H1 (cell line): ENCODE results near the gene ATP4A. TPM values are rescaled to one million over a fixed set of nuclear protein-coding genes. Genes with fewer than 3 reads are reported as not detected.
A peak's percentile ranks its signal among the peaks of the same experiment; 100 is the strongest.

ENCODE experiments used
- CTCF ChIA-PET: fragments of 300-600 bp; sonication (Branson Sonifier 250); formaldehyde crosslinking; loops from one replicate; lab custom pipeline; 2021; ENCODE audit not compliant: partially characterized antibody; lab: Charles Lee
- POLR2A ChIA-PET: fragments of 300-600 bp; sonication (Branson Sonifier 250); formaldehyde crosslinking; loops from one replicate; lab custom pipeline; 2021; ENCODE audit warnings: inconsistent platforms; ENCODE audit not compliant: partially characterized antibody; lab: Charles Lee
- DNase-seq, 2 experiments: peaks; one replicate each; pipeline versions ENCODE4 v3.0.0 to v3.0.0-alpha.2; 2010 to 2022; ENCODE audit warnings: low spot score in 2 of 2, low read depth in 1 of 2, mixed read lengths in 1 of 2
- FAIRE-seq: peaks from 2 replicates; lab custom pipeline; 2011; peaks lifted over from hg19 to GRCh38; lab: Jason Lieb, UNC
- H2AFZ ChIP-seq: 2 replicates; pipeline ENCODE4 v1.8.1; 2012; ENCODE audit warnings: low read length, inconsistent platforms
- H2AK5ac ChIP-seq: 2 replicates; pipeline ENCODE4 v1.6.1; 2013; ENCODE audit warnings: low read depth, low read length
- H2BK120ac ChIP-seq: replicated peaks from 2 replicates; pipeline ENCODE3; 2013; ENCODE audit warnings: low read depth, low read length, inconsistent platforms
- H2BK12ac ChIP-seq: 2 replicates; pipeline ENCODE4 v1.6.1; 2013; ENCODE audit warnings: low read depth, low read length
- H2BK15ac ChIP-seq: 2 replicates; pipeline ENCODE4 v1.6.1; 2013; ENCODE audit warnings: low read length
- H2BK20ac ChIP-seq: 2 replicates; pipeline ENCODE4 v1.6.1; 2013; ENCODE audit warnings: low read length
- H2BK5ac ChIP-seq: 2 replicates; pipeline ENCODE4 v1.6.1; 2013; ENCODE audit warnings: low read depth, low read length
- H3K14ac ChIP-seq: 2 replicates; pipeline ENCODE4 v1.6.1; 2013; ENCODE audit warnings: inconsistent platforms; ENCODE audit not compliant: insufficient read length
- H3K18ac ChIP-seq: 2 replicates; pipeline ENCODE4 v1.6.1; 2013; ENCODE audit warnings: low read length; ENCODE audit errors: extremely low read depth
- H3K23ac ChIP-seq: 2 replicates; pipeline ENCODE4 v1.6.1; 2013; ENCODE audit warnings: inconsistent platforms; ENCODE audit not compliant: insufficient read length
- H3K23me2 ChIP-seq: 2 replicates; pipeline ENCODE4 v1.6.1; 2013; ENCODE audit warnings: low read depth, low read length
- H3K27ac ChIP-seq: 2 replicates; pipeline ENCODE4 v1.6.1; 2011; ENCODE audit warnings: low read depth, low read length, inconsistent platforms
- H3K27me3 ChIP-seq, 4 experiments: replicated peaks in 1 of 4; 1 replicate in 1 of 4; 2 replicates in 3 of 4; pipeline versions ENCODE4 v1.6.1 to v1.8.1; 2011 to 2013; ENCODE audit warnings: low read length in 3 of 4, mild to moderate bottlenecking in 3 of 4, inconsistent platforms in 2 of 4, mixed read lengths in 2 of 4, moderate library complexity in 1 of 4; ENCODE audit not compliant: control insufficient read depth in 3 of 4, insufficient read depth in 3 of 4; ENCODE audit errors: extremely low read depth in 1 of 4
- H3K36me3 ChIP-seq, 4 experiments: 2 replicates each; pipeline versions ENCODE4 v1.6.1 to v1.8.1; 2011 to 2013; ENCODE audit warnings: mild to moderate bottlenecking in 4 of 4, low read length in 3 of 4, moderate library complexity in 2 of 4, control low read depth in 1 of 4, inconsistent platforms in 1 of 4; ENCODE audit not compliant: insufficient read depth in 4 of 4, control insufficient read depth in 2 of 4
- H3K4ac ChIP-seq: replicated peaks from 2 replicates; pipeline ENCODE3; 2013; ENCODE audit warnings: low read length, low read depth, mixed read lengths, inconsistent platforms; ENCODE audit not compliant: insufficient read length
- H3K4me1 ChIP-seq, 4 experiments: replicated peaks in 1 of 4; 1 replicate in 1 of 4; 2 replicates in 3 of 4; pipeline versions ENCODE4 v1.6.1 to v1.8.1; 2011 to 2013; ENCODE audit warnings: low read length in 3 of 4, inconsistent platforms in 2 of 4, mixed read lengths in 1 of 4; ENCODE audit not compliant: insufficient read depth in 4 of 4, control insufficient read depth in 3 of 4
- H3K4me2 ChIP-seq, 2 experiments: 2 replicates each; pipeline versions ENCODE4 v1.6.1 to v1.8.1; 2011 to 2013; ENCODE audit warnings: low read depth in 2 of 2, low read length in 2 of 2, control low read depth in 1 of 2, inconsistent platforms in 1 of 2, mild to moderate bottlenecking in 1 of 2; ENCODE audit not compliant: insufficient read depth in 1 of 2
- H3K4me3 ChIP-seq, 4 experiments: fragments of 200-600, 300-600 bp in 1 of 4; sonication (generic), shearing (Covaris generic), sonication (Bioruptor Twin) in 1 of 4; 2 replicates each; pipeline versions ENCODE4 v1.5.1 to v1.8.1; 2011 to 2016; ENCODE audit warnings: low read length in 4 of 4, low read depth in 3 of 4, control low read depth in 2 of 4, inconsistent platforms in 2 of 4, mild to moderate bottlenecking in 2 of 4, mixed read lengths in 1 of 4, moderate library complexity in 1 of 4; ENCODE audit not compliant: insufficient read depth in 2 of 4; ENCODE audit errors: extremely low read depth in 1 of 4
- H3K56ac ChIP-seq: replicated peaks from 2 replicates; pipeline ENCODE3; 2013; ENCODE audit warnings: low read depth, mild to moderate bottlenecking, mixed read lengths, low read length, inconsistent platforms; ENCODE audit not compliant: insufficient read length
- H3K79me1 ChIP-seq: 2 replicates; pipeline ENCODE4 v1.6.1; 2013; ENCODE audit warnings: low read depth, low read length, control low read depth
- H3K79me2 ChIP-seq, 2 experiments: 2 replicates each; pipeline versions ENCODE4 v1.6.1 to v1.8.1; 2012 to 2013; ENCODE audit warnings: low read length in 2 of 2, mild to moderate bottlenecking in 2 of 2, inconsistent platforms in 1 of 2; ENCODE audit not compliant: insufficient read depth in 2 of 2, control insufficient read depth in 1 of 2
- H3K9ac ChIP-seq, 4 experiments: replicated peaks in 1 of 4; 1 replicate in 1 of 4; 2 replicates in 3 of 4; pipeline versions ENCODE4 v1.6.1 to v1.8.1; 2011 to 2013; ENCODE audit warnings: low read depth in 3 of 4, low read length in 3 of 4, control low read depth in 2 of 4, mild to moderate bottlenecking in 2 of 4, moderate library complexity in 2 of 4, inconsistent platforms in 1 of 4; ENCODE audit errors: extremely low read depth in 1 of 4
- H3K9me3 ChIP-seq, 2 experiments: 2 replicates each; pipeline versions ENCODE4 v1.6.1 to v1.8.1; 2012 to 2013; ENCODE audit warnings: mild to moderate bottlenecking in 2 of 2, moderate library complexity in 2 of 2, control low read depth in 1 of 2, inconsistent platforms in 1 of 2, low read depth in 1 of 2, low read length in 1 of 2, mixed read lengths in 1 of 2; ENCODE audit not compliant: insufficient read depth in 2 of 2
- H4K20me1 ChIP-seq, 2 experiments: replicated peaks in 1 of 2; 2 replicates each; pipeline versions ENCODE3 to v1.8.1; 2011 to 2013; ENCODE audit warnings: inconsistent platforms in 2 of 2, low read length in 2 of 2, mild to moderate bottlenecking in 1 of 2; ENCODE audit not compliant: insufficient read depth in 2 of 2, control insufficient read depth in 1 of 2
- H4K5ac ChIP-seq: 2 replicates; pipeline ENCODE4 v1.6.1; 2013; ENCODE audit warnings: low read length, low read depth, mixed read lengths, inconsistent platforms; ENCODE audit not compliant: insufficient read length
- H4K8ac ChIP-seq: 2 replicates; pipeline ENCODE4 v1.8.0; 2013; ENCODE audit warnings: mild to moderate bottlenecking, moderate library complexity, low read length, inconsistent platforms; ENCODE audit not compliant: insufficient read depth; ENCODE audit errors: extremely low read depth
- H4K91ac ChIP-seq: replicated peaks from 2 replicates; pipeline ENCODE3; 2013; ENCODE audit warnings: low read length, mixed read lengths, inconsistent platforms; ENCODE audit not compliant: insufficient read length
- CBX8 ChIP-seq: fragments of 300-800, 300-1000 bp; sonication (generic); IDR thresholded peaks from 2 replicates; pipeline ENCODE4 v1.7.1; 2016; ENCODE audit warnings: low read depth, low read length, borderline replicate concordance
- EGR1 ChIP-seq: IDR thresholded peaks from 2 replicates; pipeline ENCODE4 v1.6.1; 2011; ENCODE audit warnings: low read depth, low read length, borderline replicate concordance
- EZH2 ChIP-seq: fragments of 200-600 bp; sonication (generic); IDR thresholded peaks from 2 replicates; pipeline ENCODE4 v1.7.1; 2012; ENCODE audit warnings: low read depth, mild to moderate bottlenecking, moderate library complexity, low read length, inconsistent platforms; ENCODE audit not compliant: severe bottlenecking
- HDAC6 ChIP-seq: IDR thresholded peaks from one replicate; pipeline ENCODE4 v1.7.1; 2012; ENCODE audit warnings: low read depth, mild to moderate bottlenecking, inconsistent platforms, low read length, moderate library complexity
- TAF1 ChIP-seq: IDR thresholded peaks from 2 replicates; pipeline ENCODE4 v1.6.1; 2011; ENCODE audit warnings: mild to moderate bottlenecking, low read depth, low read length
- WGBS, 2 experiments: shearing (Covaris generic) in 1 of 2; methylation state at CpG; one replicate each; pipeline versions ENCODE4 v1.1.6 to v1.1.7; 2013 to 2015; ENCODE audit warnings: low lambda C conversion rate in 2 of 2, mixed read lengths in 2 of 2, inconsistent platforms in 1 of 2, low coverage in 1 of 2, missing lambda C conversion rate in 1 of 2; ENCODE audit not compliant: insufficient replicate concordance in 2 of 2, insufficient coverage in 1 of 2, insufficient read length in 1 of 2; ENCODE audit errors: extremely low coverage in 1 of 2, missing lambda C conversion rate in 1 of 2; 5-methylcytosine and 5-hydroxymethylcytosine counted together
- polyA plus RNA-seq, 7 experiments: library from polyadenylated mRNA; depleted of rRNA in 3 of 7; stranded (reverse) in 5 of 7; unstranded in 2 of 7; fragments of >200 nt in 5 of 7; fragments of 200-250 nt in 2 of 7; gene quantifications; 1 replicate in 5 of 7; 2 replicates in 1 of 7; 4 replicates in 1 of 7; pipeline versions ENCODE4 v1.2.1 to v1.2.3, GENCODE V29; 2011 to 2013; ENCODE audit warnings: missing spikeins in 2 of 7, mixed read lengths in 2 of 7
- total RNA-seq: library from RNA; stranded (reverse); fragmentation: NEBNext Ultra II Directional; extraction: Animal tissue kit (Norgen Biotek cat#: 25700); gene quantifications from 2 replicates; pipeline ENCODE4 v1.2.1, GENCODE V29; 2021
- TF ChIP-seq, protein P1 (sequence below): IDR thresholded peaks from 2 replicates; pipeline ENCODE4 v1.6.1; 2011; ENCODE audit warnings: low read depth, mild to moderate bottlenecking, low read length; ENCODE audit not compliant: insufficient read depth
- TF ChIP-seq, protein P2 (sequence below), 3 experiments: IDR thresholded peaks; 1 replicate in 2 of 3; 2 replicates in 1 of 3; pipeline versions ENCODE4 v1.5.1 to v1.6.1; 2011; ENCODE audit warnings: low read length in 3 of 3, mild to moderate bottlenecking in 3 of 3, inconsistent platforms in 2 of 3, low read depth in 1 of 3, moderate library complexity in 1 of 3; ENCODE audit not compliant: insufficient read depth in 1 of 3; ENCODE audit errors: control extremely low read depth in 1 of 3

ATP4A gene
- total and polyA plus RNA-seq, 2 of the 8 experiments (the other 6 are each of a cell fraction or from before 2014, with no cell fraction given), result 0.50 to 1.2 TPM

DNA sequence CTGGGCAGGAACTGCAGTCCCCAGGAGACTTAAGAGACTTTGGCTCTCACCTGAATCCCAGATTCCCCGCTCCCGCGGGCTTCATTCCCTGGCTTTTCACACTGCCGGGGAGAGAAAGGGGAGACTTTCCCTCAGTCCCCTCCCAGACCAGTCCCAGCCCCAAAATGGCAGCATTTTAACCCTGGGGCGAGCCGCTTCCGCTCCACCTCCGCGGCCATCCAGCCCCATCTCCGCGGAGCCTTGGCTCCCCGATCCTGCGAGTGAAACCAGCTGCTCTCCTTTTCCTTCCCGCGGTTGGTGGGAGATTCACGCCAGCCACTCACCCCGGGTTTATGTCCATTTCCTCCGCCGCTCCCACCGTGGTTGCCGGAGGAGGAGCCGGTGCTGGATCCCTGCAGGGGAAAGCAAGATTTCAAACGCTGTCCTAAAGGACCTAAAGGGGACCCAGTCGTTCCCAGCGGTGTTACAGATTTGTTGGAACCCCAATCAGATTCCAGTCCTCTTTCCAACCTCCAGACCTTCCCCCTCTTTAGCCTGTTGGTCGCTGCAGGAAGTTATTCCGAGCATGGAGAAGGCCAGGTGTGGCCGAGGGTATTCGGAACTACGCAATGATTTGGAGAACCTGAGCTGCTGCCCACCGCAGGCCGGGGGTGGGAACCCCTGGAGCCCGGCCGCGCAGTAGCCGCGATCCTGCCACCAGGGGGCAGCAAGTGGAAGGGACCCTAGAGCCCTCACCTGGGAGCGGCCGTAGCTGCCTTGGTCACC is 53.4 kb downstream of the ATP4A start:
- ChIA-PET CTCF (interaction anchor here (0.6 to 3.7 kb wide), 31 partner anchors 10 to 205 kb away, joined by 3 to 28 read pairs (median 5); partner anchors contain the start of gene PMIS2), POLR2A (interaction anchor here (0.6 to 7.4 kb wide), 64 partner anchors 8 to 1628 kb away, joined by 3 to 110 read pairs (median 4); partner anchors contain the start of genes COX6B1, GAPDHS, HAUS5 and SBSN)
- DNase-seq (peak; percentile 78 to 98), FAIRE-seq (peak; percentile 68)
- Histone ChIP-seq H2AFZ (peak overlapping the region; percentile 75; the same call in 1 of the 2 replicates), H4K20me1 (peaks cover 0 to 3% of the 10 kb centered on the region in 2 experiments), H3K79me2 (peaks cover 0 to 34% of the 10 kb centered on the region in 2 experiments; a peak in 2 of 4 replicates), H3K4me1 (peaks cover 0 to 25% (median 21%) of the 10 kb centered on the region in 4 experiments; a peak in 6 of 7 replicates), H2BK15ac (no peak overlapping the region; the same call in 1 of the 2 replicates), H3K27me3 (peaks cover 0 to 11% (median 6%) of the 10 kb centered on the region in 4 experiments; a peak in 3 of 7 replicates), H3K23me2 (peaks cover 14% of the 10 kb centered on the region), H3K56ac (peak overlapping the region; percentile 70), H2BK120ac (no peak overlapping the region), H3K14ac (no peak overlapping the region), H3K18ac (peak overlapping the region; percentile 89), H3K27ac (peak overlapping the region; percentile 92), H3K9me3 (no peaks in the 10 kb centered on the region), H4K8ac (peak overlapping the region; percentile 98; the same call in 1 of the 2 replicates), H2BK20ac (no peak overlapping the region), H3K4me2 (peak overlapping the region; percentile 84 to 86), H4K91ac (peak overlapping the region; percentile 63), H2AK5ac (no peak overlapping the region), H2BK5ac (peak overlapping the region; percentile 94), H4K5ac (peak overlapping the region; percentile 89), H3K4me3 (peak overlapping the region; percentile 77 to 99 (median 93)), H3K36me3 (peaks cover 11 to 30% (median 17%) of the 10 kb centered on the region in 4 experiments), H3K79me1 (peaks cover 2% of the 10 kb centered on the region; the same call in 1 of the 2 replicates), H3K4ac (peak overlapping the region; percentile 87), H2BK12ac (peak overlapping the region; percentile 87; the same call in 1 of the 2 replicates), H3K23ac (no peak overlapping the region), H3K9ac (peak overlapping the region; percentile 64 to 95 (median 93))
- WGBS, 2 experiments, result 3% methylated on average over 39 of the region's 39 CpGs; no CpG with 5 or more reads in 1 of the 2 experiments
- TF ChIP-seq, protein P1, sequence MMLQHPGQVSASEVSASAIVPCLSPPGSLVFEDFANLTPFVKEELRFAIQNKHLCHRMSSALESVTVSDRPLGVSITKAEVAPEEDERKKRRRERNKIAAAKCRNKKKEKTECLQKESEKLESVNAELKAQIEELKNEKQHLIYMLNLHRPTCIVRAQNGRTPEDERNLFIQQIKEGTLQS, result no peak
- TF ChIP-seq CBX8 (no peak), EGR1 (peak; percentile 54; the same call in 1 of the 2 replicates), TAF1 (peak; percentile 88), HDAC6 (no peak), EZH2 (no peak)
- TF ChIP-seq, protein P2, sequence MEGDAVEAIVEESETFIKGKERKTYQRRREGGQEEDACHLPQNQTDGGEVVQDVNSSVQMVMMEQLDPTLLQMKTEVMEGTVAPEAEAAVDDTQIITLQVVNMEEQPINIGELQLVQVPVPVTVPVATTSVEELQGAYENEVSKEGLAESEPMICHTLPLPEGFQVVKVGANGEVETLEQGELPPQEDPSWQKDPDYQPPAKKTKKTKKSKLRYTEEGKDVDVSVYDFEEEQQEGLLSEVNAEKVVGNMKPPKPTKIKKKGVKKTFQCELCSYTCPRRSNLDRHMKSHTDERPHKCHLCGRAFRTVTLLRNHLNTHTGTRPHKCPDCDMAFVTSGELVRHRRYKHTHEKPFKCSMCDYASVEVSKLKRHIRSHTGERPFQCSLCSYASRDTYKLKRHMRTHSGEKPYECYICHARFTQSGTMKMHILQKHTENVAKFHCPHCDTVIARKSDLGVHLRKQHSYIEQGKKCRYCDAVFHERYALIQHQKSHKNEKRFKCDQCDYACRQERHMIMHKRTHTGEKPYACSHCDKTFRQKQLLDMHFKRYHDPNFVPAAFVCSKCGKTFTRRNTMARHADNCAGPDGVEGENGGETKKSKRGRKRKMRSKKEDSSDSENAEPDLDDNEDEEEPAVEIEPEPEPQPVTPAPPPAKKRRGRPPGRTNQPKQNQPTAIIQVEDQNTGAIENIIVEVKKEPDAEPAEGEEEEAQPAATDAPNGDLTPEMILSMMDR (IDR thresholded peaks at IDR 0.05; ENCODE audit: control extremely low read depth in 1 of 3, insufficient read depth in 1 of 3, low read depth in 1 of 3, low read length in 3 of 3), result peak; percentile 94 to 97 (median 96)
